HG02623 (cell line): ENCODE data around the gene TNFRSF8.

Experiments used
- ATAC-seq: cut with Tn5 transposase; IDR thresholded peaks from one replicate; pipeline ENCODE4 v1.9.1; 2021; ENCODE audit warnings: moderate library complexity; ENCODE audit not compliant: unreplicated experiment

The TNFRSF8 gene

GRCh38 chr1:12185918-12186678 is 123.0 kb downstream of the TNFRSF8 start:
- no peak for ATAC-seq

GRCh38 chr1:12186679-12186985 is 123.5 kb downstream of the TNFRSF8 start:
- no peak for ATAC-seq

GRCh38 chr1:12188115-12188514 is 125.0 kb downstream of the TNFRSF8 start:
- no peak for ATAC-seq

- ATAC-seq, result no peak
These were observed 125.7 kb downstream of the TNFRSF8 start for GRCh38 chr1:12188657-12189327.

GRCh38 chr1:12189328-12189682 is 126.2 kb downstream of the TNFRSF8 start:
- no peak for ATAC-seq

- no peak for ATAC-seq
These were observed 128.3 kb downstream of the TNFRSF8 start for GRCh38 chr1:12191242-12192032.
